Activated CD4-positive, alpha-beta T cell treated with anti-CD3 and anti-CD28 coated beads, Interleukin-2, amount 50 U/mL, for 48 hours (primary cell): ENCODE measurements around the gene PDS5B.
"Not testable (repeated sequence)": the region's sequence is repeated elsewhere in the genome, so short reads cannot be mapped to it uniquely, and the experiment has no call there.

Experiments used
- DNase-seq, 2 experiments: peaks; one replicate each; pipeline ENCODE4 v3.0.0-alpha.2; 2020

PDS5B gene

GRCh38 chr13:32660227-32660626 is 74.0 kb downstream of the PDS5B start:
- no peak for DNase-seq

- DNase-seq, result no peak
These were observed 75.4 kb downstream of the PDS5B start for GRCh38 chr13:32661685-32662084.

- no peak for DNase-seq
These were observed 77.4 kb downstream of the PDS5B start for GRCh38 chr13:32663660-32664059.

GRCh38 chr13:32666990-32667571 is 80.8 kb downstream of the PDS5B start:
- DNase-seq, result no peak

GRCh38 chr13:32669030-32669646 is 82.9 kb downstream of the PDS5B start:
- DNase-seq, result no peak

DNA sequence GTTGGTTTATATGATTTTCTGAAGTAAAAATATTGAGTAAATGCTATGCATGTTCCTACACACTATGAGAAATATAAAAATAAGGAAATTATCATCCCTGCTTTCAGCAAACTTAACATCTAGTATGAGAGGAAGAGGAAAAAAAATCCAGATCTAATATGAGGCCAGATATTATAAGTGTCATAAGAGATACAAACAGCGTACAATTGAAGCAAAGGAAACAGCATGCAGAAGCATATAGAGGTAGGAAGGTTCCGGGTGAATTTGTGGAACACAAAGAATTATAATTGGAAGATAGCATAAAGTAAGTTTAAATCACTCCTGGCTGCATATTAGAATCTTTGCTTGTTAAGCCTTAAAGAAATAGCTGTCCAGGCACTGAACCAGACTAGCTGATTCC is 88.3 kb downstream of the PDS5B start:
- DNase-seq, result no peak

GRCh38 chr13:32676242-32676641 is 90.0 kb downstream of the PDS5B start:
- no peak for DNase-seq

DNA sequence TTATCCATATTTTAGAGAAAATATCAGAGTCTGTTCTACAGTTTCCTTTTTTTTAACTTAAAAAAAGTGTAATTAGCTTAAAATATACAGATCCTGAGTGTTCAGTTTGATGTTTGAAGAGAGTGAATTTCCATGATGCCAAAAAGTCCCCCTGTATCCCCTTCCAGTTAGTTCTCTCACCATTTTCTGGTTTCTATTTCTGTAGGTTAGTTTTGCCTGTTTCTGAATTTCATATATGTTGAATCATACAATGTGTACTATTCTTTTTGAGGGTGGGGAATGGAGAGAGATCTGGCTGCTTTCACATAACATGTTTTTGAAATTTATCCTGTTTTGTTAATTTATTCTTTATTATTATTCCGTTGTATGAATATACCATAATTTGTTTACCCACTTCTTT is 95.9 kb downstream of the PDS5B start:
- DNase-seq, result no peak

GRCh38 chr13:32682740-32683139 is 96.5 kb downstream of the PDS5B start:
- DNase-seq, result no peak

GRCh38 chr13:32687275-32687674 is 101.0 kb downstream of the PDS5B start:
- no peak for DNase-seq

GRCh38 chr13:32695602-32696250 is 109.5 kb downstream of the PDS5B start:
- DNase-seq, result no peak

GRCh38 chr13:32707471-32707870 is 121.2 kb downstream of the PDS5B start:
- no peak for DNase-seq

DNA sequence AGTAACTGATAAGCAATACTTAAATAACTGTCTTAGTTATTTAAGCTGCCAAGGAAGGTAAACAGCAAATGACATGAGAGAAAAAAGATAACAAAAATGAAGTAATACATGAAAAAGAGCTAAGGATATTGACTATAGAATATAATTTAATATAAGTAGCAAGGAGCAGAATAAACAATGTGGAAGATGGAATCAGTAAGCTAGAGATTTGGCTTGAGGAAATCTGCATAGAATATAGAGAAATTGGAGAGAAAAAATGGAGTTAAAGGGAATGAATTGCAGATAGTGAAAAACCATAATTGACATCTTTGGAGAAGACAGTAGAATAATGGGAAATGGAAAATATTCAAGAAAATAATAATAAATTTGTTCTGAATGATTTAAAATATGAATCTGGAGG is 127.1 kb downstream of the PDS5B start:
- DNase-seq, result no peak

- DNase-seq, result not testable (repeated sequence)
These were observed 129.9 kb downstream of the PDS5B start for GRCh38 chr13:32716201-32716600.

GRCh38 chr13:32720026-32720425 is 133.8 kb downstream of the PDS5B start:
- DNase-seq, result no peak

DNA sequence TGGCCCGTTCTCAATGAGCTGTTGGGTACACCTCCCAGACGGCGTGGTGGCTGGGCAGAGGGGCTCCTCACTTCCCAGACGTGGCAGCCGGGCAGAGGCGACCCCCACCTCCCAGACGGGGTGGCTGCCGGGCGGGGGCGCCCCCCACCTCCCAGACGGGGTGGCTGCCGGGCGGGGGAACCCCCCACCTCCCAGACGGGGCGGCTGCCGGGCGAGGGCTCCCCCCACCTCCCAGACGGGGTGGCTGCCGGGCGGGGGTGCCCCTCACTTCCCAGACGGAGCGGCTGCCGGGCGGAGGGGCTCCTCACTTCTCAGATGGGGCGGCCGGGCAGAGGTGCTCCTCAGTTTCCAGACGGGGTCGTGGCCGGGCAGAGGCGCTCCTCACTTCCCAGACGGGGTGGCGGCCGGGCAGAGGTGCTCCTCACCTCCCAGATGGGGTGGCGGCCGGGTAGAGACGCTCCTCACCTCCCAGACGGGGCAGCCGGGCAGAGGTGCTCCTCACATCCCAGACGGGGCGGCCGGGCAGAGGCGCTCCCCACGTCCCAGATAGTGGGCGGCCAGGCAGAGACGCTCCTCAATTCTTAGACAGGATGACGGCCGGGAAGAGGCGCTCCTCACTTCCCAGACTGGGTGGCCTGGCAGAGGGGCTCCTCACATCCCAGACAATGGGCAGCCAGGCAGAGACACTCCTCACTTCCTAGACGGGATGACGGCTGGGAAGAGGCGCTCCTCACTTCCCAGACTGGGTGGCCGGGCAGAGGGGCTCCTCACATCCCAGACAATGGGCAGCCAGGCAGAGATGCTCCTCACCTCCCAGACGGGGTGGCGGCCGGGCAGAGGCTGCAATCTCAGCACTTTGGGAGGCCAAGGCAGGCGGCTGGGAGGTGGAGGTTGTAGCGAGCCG is 135.1 kb downstream of the PDS5B start:
- DNase-seq, result not testable (repeated sequence)

DNA sequence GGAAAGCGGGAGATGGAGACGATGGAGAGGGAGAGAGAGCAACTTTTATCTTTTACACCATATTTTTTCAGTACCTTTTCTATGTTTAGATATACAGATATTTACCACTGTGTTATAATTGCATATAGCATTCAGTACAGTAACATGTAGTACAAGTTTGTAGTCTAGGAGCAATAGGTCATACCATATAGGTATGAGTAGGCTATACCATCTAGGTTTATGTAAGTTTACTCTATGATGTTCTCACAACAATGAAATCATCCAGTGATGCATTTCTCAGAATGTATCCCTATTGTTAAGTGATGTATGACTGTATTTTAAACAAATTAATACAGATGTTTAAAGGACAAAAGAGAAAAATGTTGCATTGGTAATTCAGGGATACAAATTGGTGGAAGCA is 136.1 kb downstream of the PDS5B start:
- no peak for DNase-seq

- DNase-seq, result no peak
These were observed 137.7 kb downstream of the PDS5B start for GRCh38 chr13:32723987-32724386.

- no peak for DNase-seq
These were observed 140.3 kb downstream of the PDS5B start for GRCh38 chr13:32726374-32727037.

DNA sequence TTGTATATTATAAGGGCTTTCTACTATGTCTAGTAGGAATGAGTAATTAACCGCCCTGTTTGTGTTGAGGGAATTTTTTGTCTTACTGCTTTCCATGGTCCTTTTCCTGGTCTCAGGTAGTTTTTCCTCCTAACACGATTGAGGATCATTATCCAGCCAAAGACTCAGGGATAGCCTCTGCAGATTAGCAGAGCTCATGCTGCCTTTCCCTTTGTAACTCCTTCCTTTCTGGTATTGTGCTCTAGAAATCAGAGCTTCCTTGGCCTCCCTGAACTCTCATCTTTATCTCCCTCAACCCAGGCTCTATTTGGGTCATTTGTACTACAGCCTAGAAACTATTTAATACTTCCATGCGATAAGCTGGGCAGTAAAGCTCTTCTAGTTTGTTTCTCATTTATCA is 142.1 kb downstream of the PDS5B start:
- no peak for DNase-seq

DNA sequence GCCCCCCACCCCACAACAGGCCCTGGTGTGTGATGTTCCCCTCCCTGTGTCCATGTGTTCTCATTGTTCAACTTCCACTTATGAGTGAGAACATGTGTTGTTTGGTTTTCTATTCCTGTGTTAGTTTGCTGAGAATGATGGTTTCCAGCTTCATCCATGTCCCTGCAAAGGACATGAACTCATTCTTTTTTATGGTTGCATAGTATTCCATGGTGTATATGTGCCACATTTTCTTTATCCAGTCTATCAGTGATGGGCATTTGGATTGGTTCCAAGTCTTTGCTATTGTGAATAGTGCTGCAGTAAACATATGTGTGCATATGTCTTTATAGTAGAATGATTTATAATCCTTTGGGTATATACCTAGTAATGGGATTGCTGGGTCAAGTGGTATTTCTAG is 142.8 kb downstream of the PDS5B start:
- DNase-seq, result not testable (repeated sequence)

DNA sequence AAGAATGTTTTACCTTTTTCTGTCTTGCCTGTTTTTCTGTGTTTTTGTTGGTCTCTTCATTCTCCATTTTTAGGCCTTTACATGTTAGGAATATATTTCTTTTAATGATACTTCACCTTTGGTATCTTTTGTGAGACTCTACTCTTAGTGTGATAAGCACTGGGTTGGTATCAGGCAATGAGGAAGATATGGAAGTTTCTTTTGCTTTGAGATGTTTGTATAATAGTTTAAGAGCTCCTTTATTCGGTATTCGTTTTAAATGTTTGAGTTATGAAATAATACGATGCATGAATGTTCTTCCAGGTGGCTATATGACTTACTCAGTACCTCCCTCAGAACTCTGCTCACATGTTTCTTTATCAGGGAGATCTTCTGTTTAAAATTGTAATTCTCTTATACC is 144.8 kb downstream of the PDS5B start:
- DNase-seq, result no peak

DNA sequence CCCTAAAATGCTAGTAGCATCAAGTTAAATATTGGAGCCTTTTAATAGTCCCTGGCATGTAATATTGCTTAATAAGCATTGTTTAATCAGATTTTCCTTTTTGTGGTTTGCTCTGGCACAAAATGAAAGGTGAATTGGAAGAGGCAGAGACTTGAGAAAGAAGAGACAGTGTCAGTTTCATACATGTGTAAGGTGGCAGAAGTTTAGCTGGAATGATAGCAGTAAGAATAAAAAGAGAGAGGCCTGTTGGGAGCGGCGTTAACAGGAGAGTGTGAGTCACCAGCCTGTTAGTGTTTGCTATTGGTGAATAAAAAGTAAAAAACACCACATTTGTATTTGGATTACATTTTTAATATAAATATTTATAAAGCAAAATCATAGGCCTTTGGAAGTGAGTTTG is 145.3 kb downstream of the PDS5B start:
- no peak for DNase-seq
